SIG-M5 (cell line): Measurements from ENCODE around the gene TMEM45A.

Experiments
- DNase-seq: peaks from one replicate; lab custom pipeline; 2025; lab: John Stamatoyannopoulos, UW

Gene TMEM45A

GRCh38 chr3:100613721-100614390, 121.4 kb downstream of the TMEM45A start:
- no peak for DNase-seq

- no peak for DNase-seq
Observed at GRCh38 chr3:100614941-100615340, 122.5 kb downstream of the TMEM45A start.

DNA sequence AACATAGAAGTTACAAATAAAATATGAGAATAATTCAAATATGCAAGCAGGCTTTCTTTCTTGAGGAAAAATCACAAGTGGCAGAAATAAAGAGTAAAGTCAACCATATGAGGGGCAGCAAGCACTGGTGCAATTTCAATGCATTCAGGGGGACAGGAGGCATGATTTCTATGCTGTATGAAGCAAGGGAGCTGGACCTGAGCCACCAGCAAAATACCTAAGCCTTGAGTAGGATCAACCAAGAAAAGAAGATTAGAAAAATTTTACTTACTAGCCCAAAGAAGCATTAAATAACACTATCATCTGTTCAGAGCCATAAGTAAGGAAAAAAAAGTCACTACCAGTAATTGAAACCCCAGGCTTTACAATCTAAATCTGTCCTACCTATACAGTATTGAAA, 123.3 kb downstream of the TMEM45A start:
- DNase-seq, result no peak

DNA sequence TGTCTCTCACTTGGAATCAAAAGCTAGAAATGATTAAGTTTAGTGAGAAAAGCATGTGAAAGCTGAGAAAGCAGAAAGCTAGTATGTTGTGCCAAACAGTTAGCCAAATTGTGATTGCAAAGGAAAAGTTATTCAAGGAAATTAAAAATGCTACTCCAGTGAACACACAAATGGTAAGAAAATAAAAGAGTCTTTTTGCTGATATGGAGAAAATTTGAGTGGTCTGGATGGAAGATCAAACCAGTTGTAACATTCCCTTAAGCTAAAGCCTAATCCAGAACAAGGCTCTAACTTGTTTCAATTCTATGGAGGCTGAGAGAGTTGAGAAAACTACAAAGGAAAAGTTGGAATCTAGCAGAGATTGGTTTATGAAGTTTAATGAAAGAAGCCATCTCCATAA, 128.8 kb downstream of the TMEM45A start:
- DNase-seq, result no peak
